ENCODE measurements around the gene DGKI. TPM values are rescaled to one million over a fixed set of nuclear protein-coding genes. Genes with fewer than 3 reads are reported as not detected.

DGKI gene
- total and polyA plus RNA-seq, 2 of the 4 experiments (the other 2 are of a cell fraction) = 3.9 to 15.8 TPM

GRCh38 chr7:137791930-137792329 lies 54.8 kb downstream of the DGKI start:
- H2AFZ ChIP-seq (replicated peaks; ENCODE audit: low read length, poor library complexity) = no peak overlapping the region
- H3K4ac ChIP-seq (ENCODE audit: low read depth, low read length) = no peak overlapping the region
- no peak overlapping the region for H3K18ac ChIP-seq (ENCODE audit: low read depth, low read length)
- no peak overlapping the region for H3K27ac ChIP-seq (ENCODE audit: insufficient read depth, low read length)
- dilution Hi-C loops (cut with HindIII; ENCODE audit: low sequenced_read_pairs, unreplicated experiment) (no loop called here), intact Hi-C loops (cut with micrococcal nuclease) (no loop called here), in situ Hi-C loops (cut with MboI; ENCODE audit: low sequenced_read_pairs) (no loop called here)
- H3K4me3 ChIP-seq (ENCODE audit: insufficient read depth, low read depth, low read length) = no peak overlapping the region
- no peaks in the 10 kb centered on the region for H4K20me1 ChIP-seq (ENCODE audit: insufficient read depth, low read length)
- no peak overlapping the region for H2BK120ac ChIP-seq (ENCODE audit: low read depth, low read length)
- H3K9me1 ChIP-seq (ENCODE audit: insufficient read depth, low read length) = no peaks in the 10 kb centered on the region
- H3K4me1 ChIP-seq (ENCODE audit: control insufficient read depth, insufficient read depth, low read length) = no peaks in the 10 kb centered on the region
- no TSS peak for BruUV-seq (replicated peaks)
- H4K91ac ChIP-seq (ENCODE audit: insufficient read depth, low read depth, low read length) = no peak overlapping the region
- DNase-seq (no peak), ATAC-seq (ENCODE audit: low read depth) (no peak)
- H3K14ac ChIP-seq (replicated peaks; ENCODE audit: low read depth, low read length) = no peak overlapping the region
- H3K36me3 ChIP-seq (ENCODE audit: control insufficient read depth, insufficient read depth, low read length) = no peaks in the 10 kb centered on the region
- no peak overlapping the region for H2BK5ac ChIP-seq (ENCODE audit: low read depth, low read length, poor library complexity, severe bottlenecking)
- no peaks in the 10 kb centered on the region for H3K27me3 ChIP-seq (ENCODE audit: control insufficient read depth, insufficient read depth, low read length)
- H3K23ac ChIP-seq (ENCODE audit: low read depth, low read length) = no peak overlapping the region
- H3K79me1 ChIP-seq (ENCODE audit: low read depth in 1 of 2, low read length in 2 of 2) = peaks cover 0 to 9% of the 10 kb centered on the region in 2 experiments; a peak in 2 of 4 replicates
- H3K9me3 ChIP-seq (ENCODE audit: control insufficient read depth, insufficient read depth, low read length) = peaks cover 4% of the 10 kb centered on the region; the same call in 1 of the 2 replicates
- H2AK9ac ChIP-seq (replicated peaks; ENCODE audit: low read depth, low read length, poor library complexity) = no peak overlapping the region
- TF ChIP-seq MXI1 (IDR thresholded peaks at IDR 0.05; ENCODE audit: borderline replicate concordance, low read depth, low read length) (no peak), NFE2L2 (IDR thresholded peaks at IDR 0.05; ENCODE audit: low read depth, low read length) (no peak), RCOR1 (IDR thresholded peaks at IDR 0.05; ENCODE audit: insufficient replicate concordance, low read length) (no peak), RFX5 (IDR thresholded peaks at IDR 0.05; ENCODE audit: low read depth, low read length) (no peak), POLR2A (IDR thresholded peaks at IDR 0.05; ENCODE audit: low read depth, low read length) (no peak), RAD21 (IDR thresholded peaks at IDR 0.05; ENCODE audit: low read length) (no peak), BHLHE40 (IDR thresholded peaks at IDR 0.05; ENCODE audit: low read depth, low read length) (no peak), ELK1 (IDR thresholded peaks at IDR 0.05; ENCODE audit: borderline replicate concordance, low read depth, low read length) (no peak), FOS (IDR thresholded peaks at IDR 0.05; ENCODE audit: low read depth, low read length) (no peak), CEBPB (IDR thresholded peaks at IDR 0.05; ENCODE audit: low read depth, low read length) (no peak), MAZ (IDR thresholded peaks at IDR 0.05; ENCODE audit: borderline replicate concordance, low read depth, low read length) (no peak), SMC3 (IDR thresholded peaks at IDR 0.05; ENCODE audit: low read depth, low read length) (no peak), MAFK (IDR thresholded peaks at IDR 0.05; ENCODE audit: low read depth, low read length) (no peak), CTCF (conservative IDR thresholded peaks at IDR 0.05; ENCODE audit: low read depth, low read length) (no peak)
- no peak overlapping the region for H4K8ac ChIP-seq (ENCODE audit: low read depth in 2 of 2, low read length in 2 of 2)
- no peak overlapping the region for H2BK15ac ChIP-seq (ENCODE audit: low read depth, low read length)
- ChIA-PET POLR2A (ENCODE audit: unreplicated experiment) (no interaction called here), CTCF (interaction anchor here (1.3 kb wide), 1 partner anchor 30 kb away, joined by 3 read pairs; no protein-coding TSS in a partner anchor)
- H2AK5ac ChIP-seq (ENCODE audit: low read depth, low read length) = no peak overlapping the region
- H4K5ac ChIP-seq (ENCODE audit: low read depth, low read length) = no peak overlapping the region
- H3K4me2 ChIP-seq (ENCODE audit: low read depth, low read length) = no peak overlapping the region
- H3K9ac ChIP-seq (ENCODE audit: low read depth, low read length) = no peak overlapping the region
- no peak overlapping the region for H2BK20ac ChIP-seq (ENCODE audit: low read depth, low read length)
- no peak overlapping the region for H3K56ac ChIP-seq (ENCODE audit: extremely low read depth, insufficient read depth, low read length)
- no CpG with 5 or more reads among the region's 2 CpGs for WGBS, 2 experiments (ENCODE audit: extremely low coverage in 2 of 2, insufficient read length in 1 of 2)
